Liver (tissue), 9 donors: ENCODE data around the gene CPSF4. TPM values are rescaled to one million over a fixed set of nuclear protein-coding genes. Genes with fewer than 3 reads are reported as not detected.
A peak's percentile ranks its signal among the peaks of the same experiment; 100 is the strongest.

ENCODE experiments used
- DNase-seq: peaks from one replicate; pipeline ENCODE4 v3.0.0-alpha.2; 2017; ENCODE audit warnings: low spot score
- H3K27ac ChIP-seq, 2 donors: one replicate each; pipeline ENCODE4 v1.7.0; 2013; ENCODE audit warnings: inconsistent platforms in 2 of 2, low read length in 2 of 2, control low read depth in 1 of 2, low read depth in 1 of 2, mild to moderate bottlenecking in 1 of 2
- H3K27me3 ChIP-seq, 4 donors: one replicate each; pipeline versions ENCODE4 v1.6.1 to v1.7.0; 2013; ENCODE audit warnings: low read length in 3 of 4, inconsistent platforms in 1 of 4, mild to moderate bottlenecking in 1 of 4, moderate library complexity in 1 of 4; ENCODE audit not compliant: control insufficient read depth in 4 of 4, insufficient read depth in 4 of 4
- H3K36me3 ChIP-seq, 4 donors: one replicate each; pipeline versions ENCODE4 v1.6.1 to v1.7.0; 2013; ENCODE audit warnings: low read length in 3 of 4, mild to moderate bottlenecking in 3 of 4, low read depth in 1 of 4, moderate library complexity in 1 of 4; ENCODE audit not compliant: control insufficient read depth in 4 of 4, insufficient read depth in 3 of 4
- H3K4me1 ChIP-seq, 4 donors: one replicate each; pipeline versions ENCODE4 v1.6.1 to v1.7.0; 2013; ENCODE audit warnings: low read length in 3 of 4, mild to moderate bottlenecking in 3 of 4, moderate library complexity in 1 of 4; ENCODE audit not compliant: control insufficient read depth in 4 of 4, insufficient read depth in 4 of 4
- H3K4me3 ChIP-seq, 3 donors: one replicate each; pipeline versions ENCODE4 v1.6.1 to v1.7.0; 2013; ENCODE audit warnings: low read length in 3 of 3, control low read depth in 1 of 3, low read depth in 1 of 3, mild to moderate bottlenecking in 1 of 3
- H3K9ac ChIP-seq, 2 donors: one replicate each; pipeline ENCODE4 v1.7.0; 2013; ENCODE audit warnings: low read length in 2 of 2, mild to moderate bottlenecking in 2 of 2, moderate library complexity in 2 of 2, control low read depth in 1 of 2, low read depth in 1 of 2
- H3K9me3 ChIP-seq, 4 donors: one replicate each; pipeline versions ENCODE4 v1.6.1 to v1.7.0; 2013; ENCODE audit warnings: low read length in 3 of 4; ENCODE audit not compliant: control insufficient read depth in 4 of 4
- FOXA2 ChIP-seq: IDR thresholded peaks from 2 replicates; pipeline ENCODE4 v1.6.1; 2016; ENCODE audit warnings: antibody characterized with exemption
- HNF4G ChIP-seq: IDR thresholded peaks from 2 replicates; pipeline ENCODE4 v1.6.1; 2016; ENCODE audit warnings: antibody characterized with exemption
- JUND ChIP-seq, 2 donors: IDR thresholded peaks; 2 replicates each; pipeline ENCODE4 v1.6.1; 2016; ENCODE audit warnings: antibody characterized with exemption in 2 of 2
- MAX ChIP-seq: IDR thresholded peaks from 2 replicates; pipeline ENCODE4 v1.6.1; 2016; ENCODE audit warnings: antibody characterized with exemption
- NR2F2 ChIP-seq: IDR thresholded peaks from 2 replicates; pipeline ENCODE4 v1.6.1; 2016; ENCODE audit warnings: antibody characterized with exemption
- RAD21 ChIP-seq, 2 donors: IDR thresholded peaks; 2 replicates each; pipeline ENCODE4 v1.6.1; 2016; ENCODE audit warnings: antibody characterized with exemption in 2 of 2, mild to moderate bottlenecking in 2 of 2
- REST ChIP-seq: IDR thresholded peaks from 2 replicates; pipeline ENCODE4 v1.6.1; 2016; ENCODE audit warnings: antibody characterized with exemption, mild to moderate bottlenecking
- RXRA ChIP-seq, 2 donors: IDR thresholded peaks; 2 replicates each; pipeline ENCODE4 v1.6.1; 2017 to 2018; ENCODE audit warnings: antibody characterized with exemption in 2 of 2, mild to moderate bottlenecking in 1 of 2
- SP1 ChIP-seq: IDR thresholded peaks from 2 replicates; pipeline ENCODE4 v1.6.1; 2018; ENCODE audit warnings: antibody characterized with exemption, mild to moderate bottlenecking
- TAF1 ChIP-seq: conservative IDR thresholded peaks from 2 replicates; pipeline ENCODE4 v1.6.1; 2016; ENCODE audit warnings: antibody characterized with exemption, mild to moderate bottlenecking
- YY1 ChIP-seq: IDR thresholded peaks from 2 replicates; pipeline ENCODE4 v1.6.1; 2016; ENCODE audit warnings: antibody characterized with exemption, mild to moderate bottlenecking
- ZBTB33 ChIP-seq: IDR thresholded peaks from 2 replicates; pipeline ENCODE4 v1.6.1; 2016; ENCODE audit warnings: antibody characterized with exemption
- WGBS: extraction: QIAGEN DNeasy Blood & Tissue Kit; methylation state at CpG from one replicate; pipeline ENCODE4 v1.1.7; 2013; 5-methylcytosine and 5-hydroxymethylcytosine counted together
- polyA plus RNA-seq, 2 donors: library from polyadenylated mRNA; stranded (reverse) in 1 of 2; unstranded in 1 of 2; fragments of 200-250 nt in 1 of 2; fragments of >200 nt in 1 of 2; fragmentation: Nextera tagmentation in 1 of 2; extraction: Ambion mirVana in 1 of 2; gene quantifications; one replicate each; pipeline versions ENCODE4 v1.2.1 to v1.2.3, GENCODE V29; 2013 to 2015
- total RNA-seq, 2 donors: library from RNA; depleted of rRNA; stranded (reverse); fragments of >200 nt; gene quantifications; one replicate each; pipeline ENCODE4 v1.2.3, GENCODE V29; 2014
- donor health status: healthy.
- donor health status: healthy.
- donor health status: healthy.
- donor health status: healthy.
- donor health status: healthy.

Gene CPSF4
- total and polyA plus RNA-seq, 4 donors: 7.1 to 15.3 (median 10.5) TPM

GRCh38 chr7:99433158-99433557 lies 5.6 kb upstream of the CPSF4 start:
- H3K36me3 ChIP-seq: peaks cover 5 to 41% (median 12%) of the 10 kb centered on the region in 4 donors
- H3K27me3 ChIP-seq: no peaks in the 10 kb centered on the region
- no peak for TF ChIP-seq SP1
- TF ChIP-seq MAX: no peak
- TF ChIP-seq YY1: no peak
- TF ChIP-seq ZBTB33: no peak
- TF ChIP-seq REST: no peak
- TF ChIP-seq JUND (IDR thresholded peaks at IDR 0.05): no peak
- no peak for TF ChIP-seq TAF1
- TF ChIP-seq NR2F2: no peak
- TF ChIP-seq FOXA2: no peak
- TF ChIP-seq RAD21 (IDR thresholded peaks at IDR 0.05): no peak
- TF ChIP-seq RXRA (IDR thresholded peaks at IDR 0.05): no peak
- TF ChIP-seq HNF4G: no peak
- peaks cover 2 to 4% (median 4%) of the 10 kb centered on the region in 4 donors for H3K4me1 ChIP-seq
- H3K9me3 ChIP-seq: no peaks in the 10 kb centered on the region
- WGBS: 97% methylated on average over 9 of the region's 9 CpGs
- H3K4me3 ChIP-seq: no peak overlapping the region
- H3K27ac ChIP-seq: no peak overlapping the region
- H3K9ac ChIP-seq: no peak overlapping the region
- no peak for DNase-seq

- Histone ChIP-seq H3K27ac (peak overlapping the region; percentile 28 to 83), H3K4me3 (peak overlapping the region; percentile 63 to 91 (median 87)), H3K4me1 (peaks cover 7 to 18% (median 13%) of the 10 kb centered on the region in 4 donors), H3K9ac (peak overlapping the region; percentile 38 to 95), H3K9me3 (no peaks in the 10 kb centered on the region), H3K27me3 (no peaks in the 10 kb centered on the region), H3K36me3 (peaks cover 2 to 18% (median 10%) of the 10 kb centered on the region in 4 donors)
- 21% methylated on average over 20 of the region's 20 CpGs for WGBS
- TF ChIP-seq REST (no peak), FOXA2 (no peak)
- DNase-seq: no peak
These were observed 684 bp upstream of the CPSF4 start for GRCh38 chr7:99437946-99438572.
